Mesodermal cell (in vitro differentiated cells): ENCODE measurements around the gene SPATA12.

Experiments
- H3K27ac ChIP-seq: 2 replicates; pipeline ENCODE4 v1.7.0; 2013; ENCODE audit warnings: mild to moderate bottlenecking, low read depth, low read length, moderate library complexity; ENCODE audit not compliant: severe bottlenecking
- H3K36me3 ChIP-seq: 2 replicates; pipeline ENCODE4 v1.7.1; 2013; ENCODE audit warnings: mild to moderate bottlenecking, low read length, moderate library complexity; ENCODE audit not compliant: control insufficient read depth, insufficient read depth
- H3K4me1 ChIP-seq: one replicate; pipeline ENCODE4 v1.7.1; 2013; ENCODE audit warnings: mild to moderate bottlenecking, low read length; ENCODE audit not compliant: insufficient read depth, control insufficient read depth, poor library complexity, severe bottlenecking
- H3K4me3 ChIP-seq: 2 replicates; pipeline ENCODE4 v1.7.0; 2013; ENCODE audit warnings: low read length, control low read depth, mild to moderate bottlenecking; ENCODE audit not compliant: insufficient read depth, poor library complexity, severe bottlenecking; ENCODE audit errors: extremely low read depth
- H3K9me3 ChIP-seq: 2 replicates; pipeline ENCODE4 v1.7.1; 2013; ENCODE audit warnings: mild to moderate bottlenecking, low read length, moderate library complexity; ENCODE audit not compliant: control insufficient read depth
- WGBS, 2 experiments: methylation state at CpG; one replicate each; pipeline ENCODE4 v1.1.5; 2013; ENCODE audit warnings: missing lambda C conversion rate in 2 of 2; ENCODE audit not compliant: insufficient coverage in 2 of 2; 5-methylcytosine and 5-hydroxymethylcytosine counted together

SPATA12 gene

DNA sequence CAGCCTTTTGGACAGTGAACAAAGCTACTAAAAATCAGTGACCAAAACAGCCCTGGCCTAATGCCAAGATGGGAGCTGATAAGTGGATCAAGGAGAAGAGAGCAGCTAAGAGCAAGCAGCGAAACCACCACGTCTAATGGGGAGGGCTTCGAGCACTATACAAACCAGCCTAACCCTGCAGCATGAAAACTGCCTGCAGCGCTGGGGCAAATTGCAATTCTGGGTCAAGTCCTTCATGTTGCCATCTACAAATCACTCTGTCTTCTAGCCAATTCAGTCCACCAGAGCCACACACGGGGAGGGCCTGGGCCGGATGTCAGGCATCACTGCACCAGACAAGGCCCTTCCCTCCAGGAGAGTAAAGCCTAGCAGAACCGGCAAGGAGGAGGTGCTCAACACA is 30.5 kb upstream of the SPATA12 start:
- H3K4me1 ChIP-seq = no peaks in the 10 kb centered on the region
- no peak overlapping the region for H3K27ac ChIP-seq
- H3K9me3 ChIP-seq = no peaks in the 10 kb centered on the region
- WGBS, 2 experiments = 88 to 98% methylated on average over 6 to 7 of the region's 7 CpGs
- no peaks in the 10 kb centered on the region for H3K36me3 ChIP-seq
- H3K4me3 ChIP-seq = no peak overlapping the region

DNA sequence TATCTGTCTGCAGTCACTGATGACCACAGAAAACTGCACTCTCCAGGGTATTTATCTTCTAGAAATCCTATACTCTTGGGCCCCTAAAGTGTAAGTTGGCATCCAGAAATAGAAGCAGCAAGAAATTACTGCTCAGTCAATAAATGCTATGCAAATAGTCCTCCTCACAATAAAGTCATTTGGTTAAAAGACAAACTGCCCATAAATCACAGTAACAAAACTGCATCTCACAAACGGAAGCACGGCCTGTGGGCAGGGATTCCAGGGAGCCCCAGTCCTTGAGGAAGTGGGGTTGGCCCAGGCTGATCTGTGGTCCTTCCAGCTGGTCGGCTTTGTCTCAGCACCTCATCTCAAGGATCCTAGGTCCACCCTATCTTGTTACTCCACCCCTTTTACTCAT is 29.7 kb upstream of the SPATA12 start:
- Histone ChIP-seq H3K9me3 (no peaks in the 10 kb centered on the region), H3K4me1 (no peaks in the 10 kb centered on the region), H3K4me3 (no peak overlapping the region), H3K27ac (no peak overlapping the region), H3K36me3 (no peaks in the 10 kb centered on the region)
- 74 to 94% methylated on average over 2 to 3 of the region's 3 CpGs for WGBS, 2 experiments

DNA sequence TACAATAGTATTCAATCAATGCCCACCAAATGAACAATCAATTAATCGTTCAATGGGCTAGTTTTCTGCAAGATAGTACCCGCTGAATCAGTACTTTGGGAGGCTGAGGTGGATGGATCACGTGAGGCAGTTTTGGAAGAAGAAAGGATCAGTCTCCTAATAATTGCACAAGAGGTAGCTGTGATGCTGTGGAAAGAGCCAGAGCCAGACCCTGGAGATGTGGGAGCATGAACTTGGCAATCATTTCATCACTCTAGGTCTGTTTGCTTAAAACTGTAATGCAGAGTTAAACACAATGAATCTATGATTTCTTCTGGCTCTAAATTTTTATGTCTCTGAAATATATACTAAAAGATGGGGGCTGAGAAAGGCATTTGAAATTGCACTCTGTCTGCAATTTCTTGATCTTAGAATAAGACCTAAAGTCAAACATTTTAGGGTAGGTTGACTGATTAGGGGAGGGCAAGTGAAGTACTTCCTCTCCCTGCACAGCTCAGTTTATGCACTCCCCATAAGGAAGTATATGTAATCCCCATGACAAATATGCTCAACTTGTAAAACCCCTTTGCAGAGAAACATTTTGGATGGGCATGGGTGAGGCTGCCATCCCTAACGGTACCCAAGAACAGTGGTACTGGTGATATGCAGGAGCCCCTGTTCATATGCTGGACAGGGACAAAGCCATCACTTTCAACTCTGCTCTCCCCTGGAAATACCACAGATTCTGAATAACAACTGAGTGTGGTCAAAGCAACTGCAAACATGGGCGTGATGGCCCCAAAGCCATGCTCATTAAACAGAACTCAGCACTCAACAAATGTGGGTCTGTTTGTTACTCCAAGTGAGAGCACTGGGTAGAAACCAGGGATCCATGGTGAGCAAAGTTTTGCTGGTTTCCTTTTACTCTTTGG is 28.6 kb upstream of the SPATA12 start:
- no peaks in the 10 kb centered on the region for H3K9me3 ChIP-seq
- no peaks in the 10 kb centered on the region for H3K36me3 ChIP-seq
- no peak overlapping the region for H3K4me3 ChIP-seq
- no peak overlapping the region for H3K27ac ChIP-seq
- 61 to 79% methylated on average over 3 of the region's 5 CpGs for WGBS, 2 experiments
- no peaks in the 10 kb centered on the region for H3K4me1 ChIP-seq

DNA sequence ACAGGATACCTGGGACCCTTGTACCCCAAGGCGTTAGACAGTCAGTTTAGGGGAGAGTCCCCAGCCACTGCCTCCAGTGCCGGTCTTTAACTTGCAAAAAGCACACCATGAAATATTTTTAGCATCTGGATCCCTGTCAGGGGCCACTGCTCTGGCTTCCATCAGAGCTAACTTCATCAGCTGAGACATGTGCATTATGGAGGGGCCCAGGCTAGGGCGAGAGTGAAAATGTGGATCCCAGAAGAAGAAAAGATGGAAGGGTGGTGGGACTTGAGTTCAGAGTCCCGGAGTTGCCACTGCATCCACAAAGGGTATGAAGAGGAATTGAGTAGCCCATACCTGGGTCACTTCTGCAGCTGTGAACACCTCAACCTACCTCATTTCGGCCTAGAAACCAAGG is 23.5 kb upstream of the SPATA12 start:
- no peaks in the 10 kb centered on the region for H3K4me1 ChIP-seq
- WGBS, 2 experiments = 82 to 91% methylated on average over 5 of the region's 5 CpGs
- no peak overlapping the region for H3K27ac ChIP-seq
- H3K36me3 ChIP-seq = no peaks in the 10 kb centered on the region
- H3K4me3 ChIP-seq = no peak overlapping the region
- H3K9me3 ChIP-seq = no peaks in the 10 kb centered on the region

DNA sequence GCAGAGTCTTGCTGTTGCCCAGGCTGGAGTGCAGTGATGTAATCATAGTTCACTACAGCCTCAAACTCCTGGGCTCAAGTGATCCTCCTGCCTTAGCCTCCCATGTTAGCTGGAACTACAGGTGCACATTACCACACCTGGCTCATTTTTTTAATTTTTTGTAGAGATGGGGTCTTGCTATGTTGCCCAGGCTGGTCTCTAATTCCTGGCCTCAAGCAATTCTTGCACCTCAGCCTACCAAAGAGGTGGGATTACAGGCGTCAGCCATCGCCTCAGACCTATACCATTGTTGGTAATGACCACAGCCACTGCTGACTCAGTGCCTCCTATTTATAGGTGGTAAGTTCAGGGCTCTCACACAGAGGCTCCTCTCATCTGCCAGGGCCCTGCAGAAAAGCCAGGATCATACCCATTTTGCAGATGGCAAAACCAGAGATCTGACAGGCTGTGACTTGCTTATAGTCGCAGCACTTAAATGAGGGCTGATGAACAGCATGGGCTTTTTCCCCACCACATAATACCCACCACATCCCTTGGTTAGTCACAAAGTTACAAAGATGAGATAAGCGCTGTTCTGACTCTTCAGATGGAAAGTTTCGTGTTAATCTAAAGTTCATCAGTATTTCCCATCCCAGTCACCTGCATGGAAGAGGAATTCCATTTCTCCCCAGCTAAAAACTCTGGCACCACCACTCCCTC is 21.8 kb upstream of the SPATA12 start:
- 96 to 97% methylated on average over 3 to 4 of the region's 5 CpGs for WGBS, 2 experiments
- no peaks in the 10 kb centered on the region for H3K4me1 ChIP-seq
- no peak overlapping the region for H3K27ac ChIP-seq
- H3K36me3 ChIP-seq = no peaks in the 10 kb centered on the region
- H3K9me3 ChIP-seq = no peaks in the 10 kb centered on the region
- H3K4me3 ChIP-seq = no peak overlapping the region

DNA sequence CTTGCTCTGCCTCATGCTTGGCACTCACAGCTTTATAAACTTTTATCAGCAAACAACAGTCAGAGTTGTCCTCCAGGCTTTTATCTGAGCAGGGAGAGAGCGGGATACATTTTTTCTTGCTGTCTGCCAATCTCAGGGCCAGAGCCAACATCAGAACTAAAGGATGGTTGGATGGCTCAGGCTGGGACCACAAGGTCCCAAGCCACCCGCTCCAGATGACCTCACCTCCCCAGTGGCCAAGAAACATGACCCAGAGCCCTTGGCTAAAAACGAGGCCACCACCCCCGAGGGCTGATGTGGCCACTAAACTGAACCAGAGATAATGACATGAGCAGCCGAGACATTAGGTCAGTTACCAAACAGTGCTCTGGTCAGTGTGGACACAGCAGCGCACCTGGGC is 18.8 kb upstream of the SPATA12 start:
- Histone ChIP-seq H3K4me1 (no peaks in the 10 kb centered on the region), H3K36me3 (no peaks in the 10 kb centered on the region), H3K27ac (no peak overlapping the region), H3K9me3 (no peaks in the 10 kb centered on the region), H3K4me3 (no peak overlapping the region)
- 75 to 96% methylated on average over 4 to 5 of the region's 6 CpGs for WGBS, 2 experiments

DNA sequence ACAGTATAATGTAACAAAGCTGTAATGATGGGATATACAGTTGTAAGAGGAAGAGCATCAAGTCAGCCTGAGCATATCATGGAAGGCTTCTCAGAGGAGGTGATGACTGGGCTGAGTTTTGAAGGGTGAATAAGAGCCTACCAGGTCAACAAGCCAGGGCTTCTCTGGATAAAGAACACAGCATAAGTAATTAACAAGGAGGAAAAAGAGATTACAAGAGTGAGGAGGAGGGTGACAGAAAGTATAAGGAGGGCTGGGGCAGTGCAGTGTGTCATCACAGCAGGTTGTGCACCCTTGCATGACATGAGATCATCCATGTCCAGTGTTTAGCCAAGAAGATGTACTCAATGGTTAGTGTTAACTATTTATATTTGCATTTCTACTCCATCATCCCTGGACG is 16.9 kb upstream of the SPATA12 start:
- WGBS, 2 experiments = no CpG with 5 or more reads among the region's 1 CpG
- no peaks in the 10 kb centered on the region for H3K9me3 ChIP-seq

DNA sequence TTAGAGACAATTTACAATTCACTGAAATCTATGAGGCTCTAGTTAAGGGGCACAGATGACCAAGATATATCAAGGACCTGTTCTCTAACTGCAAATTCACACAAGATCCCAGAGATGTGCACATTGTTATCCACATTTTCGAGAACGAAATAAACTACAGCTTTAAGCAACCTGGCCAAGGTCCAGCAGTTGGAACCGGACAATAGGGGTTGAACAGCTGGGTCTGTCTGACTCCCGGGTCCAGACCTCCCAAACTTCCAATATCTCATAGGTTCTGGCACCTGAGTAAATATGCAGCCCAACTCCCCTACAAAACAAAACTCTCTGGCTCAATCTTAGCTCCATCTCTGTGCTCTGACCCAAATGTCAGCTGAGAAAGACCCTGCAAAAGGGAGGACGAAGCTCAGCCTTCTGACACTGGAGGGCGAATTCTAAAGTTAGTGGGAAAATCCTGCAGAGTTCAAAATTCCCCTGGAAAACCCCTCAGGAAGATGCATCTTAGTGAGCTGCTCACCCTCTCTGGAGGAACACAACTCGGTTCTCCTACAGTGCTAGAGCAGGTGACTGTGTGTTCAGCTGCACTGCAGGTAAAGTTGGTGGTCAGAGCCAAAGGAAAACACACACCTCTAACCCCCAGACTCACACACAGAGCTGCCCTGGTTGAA is 14.2 kb upstream of the SPATA12 start:
- H3K36me3 ChIP-seq = no peaks in the 10 kb centered on the region
- whole genome bisulfite sequencing, 2 experiments = 89 to 97% methylated on average over 6 of the region's 7 CpGs
- no peak overlapping the region for H3K4me3 ChIP-seq
- H3K27ac ChIP-seq = no peak overlapping the region
- H3K4me1 ChIP-seq = no peaks in the 10 kb centered on the region
- H3K9me3 ChIP-seq = no peaks in the 10 kb centered on the region

More for the DNA sequence above, 16.9 kb upstream of the SPATA12 start:
- Histone ChIP-seq H3K4me3 (no peak overlapping the region), H3K36me3 (no peaks in the 10 kb centered on the region), H3K27ac (no peak overlapping the region), H3K4me1 (no peaks in the 10 kb centered on the region)

DNA sequence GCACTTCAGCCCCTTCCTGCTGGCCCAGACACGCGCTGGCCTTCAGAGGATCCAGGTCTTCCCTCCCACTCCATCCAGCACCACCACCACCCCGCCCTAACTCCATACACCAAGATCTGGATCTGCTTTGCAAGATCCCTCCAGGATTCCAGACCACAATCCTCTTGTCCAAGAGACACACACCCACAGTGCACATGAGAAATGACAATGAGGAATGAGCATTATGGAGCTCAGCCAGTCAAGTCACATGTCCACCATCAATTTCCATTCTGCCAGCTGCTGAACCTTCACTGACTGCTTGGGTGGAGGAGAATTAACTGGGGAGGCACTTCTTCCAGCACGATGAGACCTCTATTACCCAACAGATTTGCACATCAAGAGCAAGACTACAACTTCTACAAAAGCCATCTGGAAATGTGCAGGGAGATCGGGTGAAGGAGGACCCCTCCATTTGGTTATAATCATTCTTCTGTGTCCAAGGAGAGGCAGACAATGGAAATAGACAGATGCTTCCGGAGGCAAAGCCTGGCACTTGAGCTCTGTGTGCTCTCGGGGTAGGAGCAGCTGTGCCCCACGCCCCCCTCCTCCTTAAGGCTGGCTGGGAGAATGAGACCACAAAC is 12.3 kb upstream of the SPATA12 start:
- Histone ChIP-seq H3K36me3 (no peaks in the 10 kb centered on the region), H3K27ac (no peak overlapping the region), H3K4me1 (no peaks in the 10 kb centered on the region), H3K9me3 (no peaks in the 10 kb centered on the region), H3K4me3 (no peak overlapping the region)
- WGBS, 2 experiments = 93 to 95% methylated on average over 5 to 6 of the region's 8 CpGs

DNA sequence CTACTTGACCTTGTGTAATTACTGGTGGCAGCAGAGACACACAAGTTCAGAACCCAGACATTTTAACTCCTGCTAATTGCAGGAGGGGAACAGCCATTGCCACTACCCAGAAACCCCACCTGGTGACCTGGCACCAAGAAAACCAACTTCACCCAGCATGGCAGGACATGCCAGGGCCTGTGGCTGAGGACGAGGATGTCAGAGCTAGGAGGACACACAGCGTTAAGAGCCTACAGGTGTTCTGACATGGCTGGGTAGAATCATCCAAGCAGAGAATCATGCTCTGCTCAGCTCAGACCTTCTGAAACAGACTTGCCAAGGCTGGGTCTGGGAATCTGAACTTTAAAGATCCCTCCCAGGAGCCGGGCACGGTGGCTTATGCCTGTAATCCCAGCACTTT is 11.7 kb upstream of the SPATA12 start:
- Histone ChIP-seq H3K4me3 (no peak overlapping the region), H3K9me3 (no peaks in the 10 kb centered on the region), H3K4me1 (no peaks in the 10 kb centered on the region), H3K27ac (no peak overlapping the region), H3K36me3 (no peaks in the 10 kb centered on the region)
- WGBS, 2 experiments = 84 to 87% methylated on average over 4 of the region's 4 CpGs
